ENCODE data around the gene POU2F2. TPM values are rescaled to one million over a fixed set of nuclear protein-coding genes. Genes with fewer than 3 reads are reported as not detected.

Gene POU2F2
- 0.32 and 5.0 TPM in 2 replicates for total RNA-seq

DNA sequence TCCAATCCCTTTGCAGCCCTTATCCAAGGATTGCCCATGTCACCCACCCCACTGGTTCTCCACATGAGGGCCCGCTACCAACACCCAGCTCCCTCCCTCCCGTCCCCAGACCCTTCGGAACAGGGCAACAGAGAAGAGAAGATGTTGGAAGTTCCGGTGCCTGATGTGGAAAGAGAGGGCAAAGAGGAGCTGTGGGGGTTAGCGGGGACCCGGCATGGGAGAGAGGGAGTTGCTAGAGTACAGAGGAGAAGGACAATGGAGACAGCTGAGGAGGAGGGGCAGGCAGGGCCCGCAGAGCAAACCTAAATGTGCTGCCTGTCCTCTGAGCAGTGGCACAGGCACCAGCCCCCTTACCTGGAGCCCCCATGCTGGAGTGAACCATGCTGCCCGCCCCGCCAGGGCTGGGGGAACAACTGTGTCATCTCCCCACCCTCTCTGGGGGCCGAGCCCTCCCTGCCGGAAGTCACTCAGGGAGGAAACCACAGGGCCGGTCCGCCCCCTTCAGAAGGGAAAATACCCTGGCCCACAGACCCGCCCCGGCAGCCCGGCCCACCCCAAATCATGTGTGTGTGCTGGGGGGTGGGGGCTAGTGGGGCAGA, at the start of gene POU2F2:
POU2F2 (minus strand) TSS at position 417 of the 599 bp plus-strand sequence; CDS start at position 382, 35 bp downstream.

DNA sequence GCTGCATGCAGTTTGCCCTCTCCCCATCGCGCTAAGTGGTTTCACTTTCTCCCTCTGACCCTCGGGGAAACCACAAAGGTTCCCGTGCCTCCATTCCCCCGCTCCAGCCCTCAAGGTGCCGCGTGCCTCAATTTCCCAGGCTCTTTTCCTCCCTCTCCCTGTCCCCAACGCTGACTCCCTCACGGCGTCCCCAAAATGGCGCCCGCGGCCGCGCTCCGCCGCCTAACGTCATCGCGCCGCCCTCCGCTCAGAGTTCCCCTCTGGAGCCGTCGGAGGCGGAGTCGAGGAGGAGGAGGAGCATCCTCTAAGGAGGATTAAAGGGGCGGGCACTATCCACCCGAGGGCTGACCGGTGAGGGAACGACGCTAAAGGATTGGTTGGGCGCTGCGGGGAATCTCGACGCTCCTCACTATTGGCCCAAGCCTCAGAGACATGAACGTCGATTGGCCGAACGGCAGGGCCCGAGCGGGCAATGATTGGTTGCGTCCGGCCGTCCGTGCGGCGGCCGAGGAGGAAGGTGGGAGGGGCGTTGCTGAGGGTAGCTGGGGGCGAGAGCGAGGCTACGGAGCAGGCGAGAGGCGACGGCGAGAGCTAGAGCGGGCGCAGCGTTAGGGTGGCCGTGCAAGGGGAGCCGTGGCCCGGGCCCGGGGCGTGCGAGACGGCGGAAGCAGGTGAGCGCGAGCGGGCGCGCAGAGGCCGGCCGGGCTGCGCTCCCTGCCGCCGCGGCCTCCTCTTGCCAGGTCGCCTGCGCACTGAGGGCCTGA, 56.4 kb downstream of the POU2F2 start, which contains the start of gene ZNF574:
ZNF574 (plus strand) TSS at position 551 of the 764 bp plus-strand sequence. CDS start 2,441 bp downstream, outside the sequence.

DNA sequence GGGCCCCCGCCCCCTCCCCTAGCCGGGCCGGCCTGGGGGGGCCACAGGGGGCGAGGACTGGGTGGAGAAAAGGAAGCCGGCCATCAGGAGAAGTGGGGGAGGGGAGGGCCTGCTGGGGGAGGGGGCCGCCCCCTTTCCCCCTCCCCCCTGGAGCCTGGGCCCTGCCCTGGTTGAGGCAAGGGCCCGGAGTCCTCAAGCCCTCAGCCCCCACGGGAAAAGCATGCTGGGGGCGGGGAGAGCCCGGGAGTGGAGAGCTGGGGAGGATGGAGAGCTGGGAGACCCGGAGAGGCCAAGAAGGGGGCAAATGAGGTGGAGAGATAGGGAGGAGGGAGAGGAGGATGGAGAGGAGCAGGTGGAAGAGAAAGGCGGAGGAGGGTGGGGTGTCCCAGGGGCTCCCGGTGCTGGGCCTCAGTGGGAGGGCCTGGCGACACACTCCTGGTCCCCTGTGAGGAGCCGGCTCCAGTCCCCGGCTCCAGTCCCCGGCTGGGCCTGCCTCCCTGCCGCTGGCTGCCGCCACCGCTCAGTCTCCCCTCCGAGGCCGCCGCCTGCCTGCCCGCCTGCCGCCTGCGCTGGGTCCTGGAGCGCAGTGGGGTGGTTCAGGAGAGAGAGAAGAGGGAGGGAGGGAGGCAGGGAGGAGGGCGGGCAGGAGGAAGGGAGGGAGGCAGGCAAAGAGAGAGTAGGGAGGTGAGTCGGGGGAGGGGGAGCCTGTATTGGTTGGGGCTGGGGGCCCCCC, 62.5 kb downstream of the POU2F2 start, which contains the start of gene GRIK5:
GRIK5 (minus strand) TSS at position 588 of the 733 bp plus-strand sequence. CDS start 4,436 bp downstream, outside the sequence.

Other genes starting within 250 kb of the POU2F2 start
- 48.1 and 79.3 TPM in 2 replicates for gene ARHGEF1, start 249.3 kb downstream of the POU2F2 start, total RNA-seq
- 0.13 TPM in 1 of 2 replicates, not detected in the other for gene ERFL, start 204.0 kb downstream of the POU2F2 start, total RNA-seq
- gene RABAC1, start 173.1 kb downstream of the POU2F2 start, total RNA-seq, result 260 and 376 TPM in 2 replicates
- 0.13 and 0.16 TPM in 2 replicates for gene ATP1A3, start 138.2 kb downstream of the POU2F2 start, total RNA-seq
- 0.39 and 2.6 TPM in 2 replicates for gene GRIK5, start 62.2 kb downstream of the POU2F2 start, total RNA-seq
- 12.4 and 18.9 TPM in 2 replicates for gene ZNF574, start 56.3 kb downstream of the POU2F2 start, total RNA-seq
- 32.6 and 34.8 TPM in 2 replicates for gene DEDD2, start 85.2 kb upstream of the POU2F2 start, total RNA-seq
- gene ZNF526, start 87.9 kb upstream of the POU2F2 start, total RNA-seq, result 8.8 and 10.6 TPM in 2 replicates
- 20.4 and 28.4 TPM in 2 replicates for gene GSK3A, start 110.2 kb upstream of the POU2F2 start, total RNA-seq
- gene ERF, start 122.7 kb upstream of the POU2F2 start, total RNA-seq, result 54.2 and 58.3 TPM in 2 replicates
- gene CIC, start 136.8 kb upstream of the POU2F2 start, total RNA-seq, result 29.5 and 39.0 TPM in 2 replicates
- 0.78 and 0.88 TPM in 2 replicates for gene PRR19, start 169.7 kb upstream of the POU2F2 start, total RNA-seq
- 20.9 and 56.0 TPM in 2 replicates for gene PAFAH1B3, start 170.2 kb upstream of the POU2F2 start, total RNA-seq
- gene TMEM145, start 180.9 kb upstream of the POU2F2 start, total RNA-seq, result 0.24 TPM in 1 of 2 replicates, not detected in the other
- 25.6 and 44.4 TPM in 2 replicates for gene MEGF8, start 193.2 kb upstream of the POU2F2 start, total RNA-seq

All from epithelial cell of alveolus of lung (primary cell).